Ovary (tissue), 9 donors: ENCODE results near the gene MRPS9. TPM values are rescaled to one million over a fixed set of nuclear protein-coding genes. Genes with fewer than 3 reads are reported as not detected.

Experiments used
- DNase-seq, 5 donors: peaks; one replicate each; pipeline ENCODE4 v3.0.0-alpha.2; 2019 to 2020
- H3K27ac ChIP-seq, 2 donors: fragments of 200-600 bp; one replicate each; pipeline versions ENCODE4 v1.5.1 to v1.8.0; 2019 to 2022
- H3K27me3 ChIP-seq: fragments of 200-600 bp; one replicate; pipeline ENCODE4 v1.8.0; 2022
- H3K36me3 ChIP-seq: fragments of 200-600 bp; sonication (generic); one replicate; pipeline ENCODE4 v1.5.1; 2019
- H3K4me1 ChIP-seq: one replicate; pipeline ENCODE4 v1.8.1; 2013; ENCODE audit warnings: mild to moderate bottlenecking, moderate library complexity; ENCODE audit not compliant: insufficient read depth
- H3K4me3 ChIP-seq: fragments of 200-600 bp; sonication (generic); one replicate; pipeline ENCODE4 v1.5.1; 2017
- H3K9me3 ChIP-seq, 2 donors: fragments of 200-600 bp in 1 of 2; sonication (generic) in 1 of 2; one replicate each; pipeline versions ENCODE4 v1.5.1 to v1.8.1; 2013 to 2019; ENCODE audit warnings: mild to moderate bottlenecking in 1 of 2, moderate library complexity in 1 of 2
- EP300 ChIP-seq: sonication (generic); formaldehyde crosslinking; IDR thresholded peaks from one replicate; pipeline ENCODE4 v1.6.1; 2017; ENCODE audit warnings: antibody characterized with exemption
- POLR2A ChIP-seq: fragments of 450-650 bp; IDR thresholded peaks from one replicate; pipeline ENCODE4 v1.6.1; 2017; ENCODE audit warnings: antibody characterized with exemption, mild to moderate bottlenecking, moderate library complexity
- WGBS, 3 donors: extraction: QIAGEN DNeasy Blood & Tissue Kit in 1 of 3; methylation state at CpG; one replicate each; pipeline versions ENCODE4 v1.1.5 to v1.1.7; 2013 to 2017; 5-methylcytosine and 5-hydroxymethylcytosine counted together
- intact Hi-C, 4 donors: fragments of 100-400 bp; cut with DNase I; formaldehyde crosslinking; loops; one replicate each; pipeline versions ENCODE4 v1.11.0 to v1.15.1; 2022 to 2023
- polyA plus RNA-seq, 2 donors: library from polyadenylated mRNA; stranded (reverse); fragments of 200-250 nt in 1 of 2; fragments of 350-450 nt in 1 of 2; fragmentation: Illumina TruSeq in 1 of 2; extraction: RNeasy Lipid Tissue Mini Kit (QIAGEN cat#74804) in 1 of 2; gene quantifications; one replicate each; pipeline ENCODE4 v1.2.3, GENCODE V29; 2013 to 2014
- total RNA-seq, 7 donors: library from RNA; depleted of rRNA in 2 of 7; stranded (reverse); fragments of >200 nt in 2 of 7; fragmentation: NEBNext Ultra II Directional in 3 of 7; extraction: Animal tissue kit (Norgen Biotek cat#: 25700) in 3 of 7; gene quantifications; one replicate each; pipeline versions ENCODE4 v1.1.0 to v1.2.4, GENCODE V29; 2016 to 2023
- TF ChIP-seq, protein P1 (sequence below), 3 donors: fragments of 450-650 bp in 2 of 3; fragments of 200-600 bp in 1 of 3; IDR thresholded peaks; one replicate each; pipeline versions ENCODE4 v1.5.1 to v1.8.0; 2016 to 2022; ENCODE audit warnings: antibody characterized with exemption in 3 of 3, mild to moderate bottlenecking in 1 of 3
- donor health status: DM: no; HTN: no; CAD: no; lungs with moderate emphysema.
- donor health status: DM: no; HTN: no; CAD: no.
- donor health status: Bipolar disorder and iron deficiency.
- donor health status: DM: yes; HTN: yes; CAD: no.
- donor health status: DM: no; HTN: no; CAD: no.
- donor health status: DM: yes; HTN: yes; CAD: no.

MRPS9 gene
- total and polyA plus RNA-seq, 9 donors: 14.7 to 40.9 (median 23.9) TPM

- Histone ChIP-seq H3K27me3 (no peaks in the 10 kb centered on the region), H3K36me3 (no peaks in the 10 kb centered on the region), H3K4me3 (no peak overlapping the region), H3K27ac (no peak overlapping the region), H3K9me3 (no peaks in the 10 kb centered on the region), H3K4me1 (peaks cover 8% of the 10 kb centered on the region)
- no peak for DNase-seq
- TF ChIP-seq EP300 (no peak), POLR2A (no peak)
- TF ChIP-seq, protein P1, sequence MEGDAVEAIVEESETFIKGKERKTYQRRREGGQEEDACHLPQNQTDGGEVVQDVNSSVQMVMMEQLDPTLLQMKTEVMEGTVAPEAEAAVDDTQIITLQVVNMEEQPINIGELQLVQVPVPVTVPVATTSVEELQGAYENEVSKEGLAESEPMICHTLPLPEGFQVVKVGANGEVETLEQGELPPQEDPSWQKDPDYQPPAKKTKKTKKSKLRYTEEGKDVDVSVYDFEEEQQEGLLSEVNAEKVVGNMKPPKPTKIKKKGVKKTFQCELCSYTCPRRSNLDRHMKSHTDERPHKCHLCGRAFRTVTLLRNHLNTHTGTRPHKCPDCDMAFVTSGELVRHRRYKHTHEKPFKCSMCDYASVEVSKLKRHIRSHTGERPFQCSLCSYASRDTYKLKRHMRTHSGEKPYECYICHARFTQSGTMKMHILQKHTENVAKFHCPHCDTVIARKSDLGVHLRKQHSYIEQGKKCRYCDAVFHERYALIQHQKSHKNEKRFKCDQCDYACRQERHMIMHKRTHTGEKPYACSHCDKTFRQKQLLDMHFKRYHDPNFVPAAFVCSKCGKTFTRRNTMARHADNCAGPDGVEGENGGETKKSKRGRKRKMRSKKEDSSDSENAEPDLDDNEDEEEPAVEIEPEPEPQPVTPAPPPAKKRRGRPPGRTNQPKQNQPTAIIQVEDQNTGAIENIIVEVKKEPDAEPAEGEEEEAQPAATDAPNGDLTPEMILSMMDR (IDR thresholded peaks at IDR 0.05): no peak
- intact Hi-C loops: no loop called here
Measured at GRCh38 chr2:105080461-105080860, 42.6 kb downstream of the MRPS9 start.

DNA sequence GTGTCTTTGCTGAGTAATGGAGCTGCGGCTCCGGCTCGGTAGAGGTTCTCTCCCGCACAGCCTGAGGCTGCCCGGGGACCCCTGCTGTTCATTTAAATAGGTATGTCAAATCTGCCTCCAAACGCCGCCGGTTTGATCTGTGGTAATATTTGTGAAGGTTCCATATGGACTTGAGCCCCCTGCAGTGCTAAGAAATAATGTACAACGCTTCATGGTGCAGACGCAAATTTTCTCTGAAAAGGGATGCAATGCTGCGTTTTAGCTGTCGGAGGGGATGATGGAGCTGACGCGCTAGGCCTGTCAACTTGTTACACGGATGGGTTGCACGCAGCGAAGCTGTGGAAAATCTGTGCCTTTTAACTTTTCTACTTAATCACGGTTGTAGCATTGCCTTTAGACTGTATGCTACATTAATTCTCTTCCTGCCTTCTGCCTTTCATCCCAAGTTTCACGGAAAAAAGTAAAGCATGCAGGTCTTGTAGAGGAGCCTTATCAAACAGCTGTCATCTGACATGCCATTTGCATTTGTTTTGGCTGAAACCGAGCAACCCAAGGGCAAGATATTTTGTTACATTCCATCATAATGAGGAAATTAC is 43.2 kb downstream of the MRPS9 start:
- no peaks in the 10 kb centered on the region for H3K36me3 ChIP-seq
- intact Hi-C loops: no loop called here
- no peaks in the 10 kb centered on the region for H3K27me3 ChIP-seq
- H3K4me1 ChIP-seq: peaks cover 8% of the 10 kb centered on the region
- no peak overlapping the region for H3K4me3 ChIP-seq
- no peak overlapping the region for H3K27ac ChIP-seq
- no peak for DNase-seq
- WGBS, 3 donors: 26 to 42% (median 40%) methylated on average over 20 of the region's 20 CpGs
- no peak for TF ChIP-seq POLR2A
- TF ChIP-seq, protein P1 (IDR thresholded peaks at IDR 0.05): no peak
- TF ChIP-seq EP300: no peak
- no peaks in the 10 kb centered on the region for H3K9me3 ChIP-seq

GRCh38 chr2:105082107-105082506 is 44.2 kb downstream of the MRPS9 start:
- no peak for DNase-seq
- Histone ChIP-seq H3K4me1 (peaks cover 8% of the 10 kb centered on the region), H3K27me3 (no peaks in the 10 kb centered on the region), H3K9me3 (no peaks in the 10 kb centered on the region), H3K27ac (no peak overlapping the region), H3K4me3 (no peak overlapping the region), H3K36me3 (no peaks in the 10 kb centered on the region)
- intact Hi-C loops: no loop called here
- TF ChIP-seq EP300 (no peak), POLR2A (no peak)
- TF ChIP-seq, protein P1 (IDR thresholded peaks at IDR 0.05): no peak
- 79 to 82% (median 80%) methylated on average over 8 of the region's 8 CpGs for WGBS, 3 donors

- Histone ChIP-seq H3K4me1 (peaks cover 6% of the 10 kb centered on the region), H3K4me3 (no peak overlapping the region), H3K27ac (no peak overlapping the region), H3K36me3 (no peaks in the 10 kb centered on the region), H3K9me3 (no peaks in the 10 kb centered on the region), H3K27me3 (no peaks in the 10 kb centered on the region)
- intact Hi-C loops: no loop called here
- no peak for DNase-seq
- whole genome bisulfite sequencing, 3 donors: 90 to 95% (median 91%) methylated on average over 1 of the region's 1 CpG
- no peak for TF ChIP-seq EP300
- TF ChIP-seq, protein P1 (IDR thresholded peaks at IDR 0.05): no peak
- no peak for TF ChIP-seq POLR2A
Measured at GRCh38 chr2:105085525-105085924, 47.7 kb downstream of the MRPS9 start.
